Measurements from ENCODE around the gene RGP1.

- TF ChIP-seq CTCF (IDR thresholded peaks at IDR 0.05) (no peak), EP300 (IDR thresholded peaks at IDR 0.05) (no peak), POLR2A (IDR thresholded peaks at IDR 0.05) (no peak)
Measured at GRCh38 chr9:35793461-35793860, 44.4 kb downstream of the RGP1 start.

Data from stomach (tissue), 4 donors.